Measurements from ENCODE around the gene TMEM201. TPM values are rescaled to one million over a fixed set of nuclear protein-coding genes. Genes with fewer than 3 reads are reported as not detected.
A peak's percentile ranks its signal among the peaks of the same experiment; 100 is the strongest.

The TMEM201 gene
- total and polyA plus RNA-seq, 9 of the 15 experiments (the other 6 are each of a cell fraction or from before 2014, with no cell fraction given): 0.42 to 51.3 (median 7.4) TPM

GRCh38 chr1:9539165-9539828 is 49.4 kb upstream of the TMEM201 start, which contains the start of gene SLC25A33 (continued):
- TF ChIP-seq, protein P1, sequence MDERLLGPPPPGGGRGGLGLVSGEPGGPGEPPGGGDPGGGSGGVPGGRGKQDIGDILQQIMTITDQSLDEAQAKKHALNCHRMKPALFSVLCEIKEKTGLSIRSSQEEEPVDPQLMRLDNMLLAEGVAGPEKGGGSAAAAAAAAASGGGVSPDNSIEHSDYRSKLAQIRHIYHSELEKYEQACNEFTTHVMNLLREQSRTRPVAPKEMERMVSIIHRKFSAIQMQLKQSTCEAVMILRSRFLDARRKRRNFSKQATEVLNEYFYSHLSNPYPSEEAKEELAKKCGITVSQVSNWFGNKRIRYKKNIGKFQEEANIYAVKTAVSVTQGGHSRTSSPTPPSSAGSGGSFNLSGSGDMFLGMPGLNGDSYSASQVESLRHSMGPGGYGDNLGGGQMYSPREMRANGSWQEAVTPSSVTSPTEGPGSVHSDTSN (CRISPR knock-in tag; IDR thresholded peaks at IDR 0.05; ENCODE audit: low read depth): no peak
- TF ChIP-seq, protein P1 (tag; conservative IDR thresholded peaks at IDR 0.05; ENCODE audit: low read depth): peak; percentile 64
- TF ChIP-seq ETV6 (IDR thresholded peaks at IDR 0.05; ENCODE audit: borderline replicate concordance in 1 of 2, low read depth in 2 of 2, low read length in 1 of 2): no peak
- 0 out of 2 replicates have a peak, but pooled peaks have one; percentile 73 for TF ChIP-seq ETV6 (CRISPR knock-in tag; IDR thresholded peaks at IDR 0.05; ENCODE audit: borderline replicate concordance)
- peak; percentile 70 for TF ChIP-seq MEIS2 (IDR thresholded peaks at IDR 0.05; ENCODE audit: partially characterized antibody)
- TF ChIP-seq RHOXF2B (CRISPR knock-in tag; conservative IDR thresholded peaks at IDR 0.05): no peak
- TF ChIP-seq ZNF57 (CRISPR knock-in tag; IDR thresholded peaks at IDR 0.05): 0 out of 2 replicates have a peak, but pooled peaks have one; percentile 7
- TF ChIP-seq, protein P2, sequence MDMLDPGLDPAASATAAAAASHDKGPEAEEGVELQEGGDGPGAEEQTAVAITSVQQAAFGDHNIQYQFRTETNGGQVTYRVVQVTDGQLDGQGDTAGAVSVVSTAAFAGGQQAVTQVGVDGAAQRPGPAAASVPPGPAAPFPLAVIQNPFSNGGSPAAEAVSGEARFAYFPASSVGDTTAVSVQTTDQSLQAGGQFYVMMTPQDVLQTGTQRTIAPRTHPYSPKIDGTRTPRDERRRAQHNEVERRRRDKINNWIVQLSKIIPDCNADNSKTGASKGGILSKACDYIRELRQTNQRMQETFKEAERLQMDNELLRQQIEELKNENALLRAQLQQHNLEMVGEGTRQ (CRISPR knock-in tag; IDR thresholded peaks at IDR 0.05): peak; percentile 92
- TF ChIP-seq CBX3 (IDR thresholded peaks at IDR 0.05; ENCODE audit: borderline replicate concordance in 1 of 2, low read length in 2 of 2): 0 out of 3 replicates have a peak, but pooled peaks of 1 of the 2 experiments have one; percentile 29
- TF ChIP-seq RAD51 (IDR thresholded peaks at IDR 0.05; ENCODE audit: borderline replicate concordance, low read depth): peak; percentile 80
- TF ChIP-seq SMAD4 (CRISPR knock-in tag; conservative IDR thresholded peaks at IDR 0.05): peak; percentile 92
- TF ChIP-seq ZKSCAN1 (IDR thresholded peaks at IDR 0.05; ENCODE audit: low read depth, low read length): peak; percentile 6; the same call in 1 of the 2 replicates
- peak; percentile 94 for TF ChIP-seq CREB1 (IDR thresholded peaks at IDR 0.05)
- peak; percentile 94 for TF ChIP-seq CREB1 (CRISPR knock-in tag; IDR thresholded peaks at IDR 0.05)
- peak; percentile 62; the same call in 1 of the 2 replicates for TF ChIP-seq CEBPG (CRISPR knock-in tag; IDR thresholded peaks at IDR 0.05)
- peak in 1 of 2 experiments; percentile 81; a peak in 3 of 4 replicates for TF ChIP-seq CEBPG (tag; conservative IDR thresholded peaks at IDR 0.05 in 1 of 2, IDR thresholded peaks at IDR 0.05 in 1 of 2)
- no peak for TF ChIP-seq NCOA6 (IDR thresholded peaks at IDR 0.05)
- TF ChIP-seq ZNF311 (CRISPR knock-in tag; IDR thresholded peaks at IDR 0.05): no peak
- TF ChIP-seq THAP12 (CRISPR knock-in tag; IDR thresholded peaks at IDR 0.05): peak; percentile 90
- TF ChIP-seq NBN (IDR thresholded peaks at IDR 0.05; ENCODE audit: low read depth): peak; percentile 86; the same call in 1 of the 2 replicates
- peak; percentile 81 for TF ChIP-seq JUN (IDR thresholded peaks at IDR 0.05; ENCODE audit: borderline replicate concordance, low read depth, low read length)
- peak; percentile 68; the same call in 1 of the 2 replicates for TF ChIP-seq JUN (CRISPR knock-in tag; IDR thresholded peaks at IDR 0.05; ENCODE audit: borderline replicate concordance)
- TF ChIP-seq SPI1 (IDR thresholded peaks at IDR 0.05; ENCODE audit: borderline replicate concordance, low read depth, low read length): no peak

Measured in K562 (cell line).